CD4-positive, alpha-beta T cell treated with Interleukin-4 for 4 hours (primary cell): ENCODE measurements around the gene NEK7.

Source experiments
- DNase-seq: peaks from one replicate; pipeline ENCODE4 v3.0.0-alpha.2; 2020

NEK7 gene

DNA sequence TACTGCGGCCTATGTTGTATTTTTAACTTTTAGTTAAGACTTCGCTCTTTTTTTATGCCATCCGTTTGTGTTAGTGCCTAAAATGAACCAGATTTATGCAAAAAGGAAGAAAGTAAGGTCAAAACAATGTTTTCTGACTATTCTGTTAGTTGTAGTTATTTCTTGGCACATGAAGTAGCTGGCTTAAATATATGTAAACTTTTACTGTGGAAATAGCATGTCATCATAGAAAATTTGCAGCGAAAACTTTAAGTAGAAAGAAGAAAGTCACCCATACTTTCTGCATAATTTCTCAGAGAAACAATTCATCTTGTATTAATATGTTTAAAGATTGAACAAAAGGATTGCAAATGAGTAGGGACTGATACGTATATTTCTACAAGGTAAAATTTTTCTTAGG is 106.4 kb downstream of the NEK7 start:
- no peak for DNase-seq

DNA sequence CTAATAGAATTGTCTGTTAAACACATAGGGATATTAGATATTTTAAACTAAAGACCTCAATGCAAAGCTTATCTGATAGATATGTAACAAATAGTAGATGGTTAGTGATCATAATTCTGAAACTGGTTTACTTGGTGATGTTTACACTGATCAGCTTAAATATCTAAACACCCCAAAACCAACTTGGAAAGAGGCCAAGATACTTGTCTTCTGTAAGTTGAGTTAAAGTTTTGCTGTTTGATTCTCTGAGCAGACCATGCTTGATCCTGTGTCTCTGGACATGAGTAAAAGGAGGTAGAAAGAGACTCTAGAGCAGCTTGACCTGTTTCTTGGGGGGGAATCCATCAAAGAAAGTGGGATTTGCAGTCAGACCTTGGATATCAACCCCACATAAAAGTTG is 107.5 kb downstream of the NEK7 start:
- no peak for DNase-seq

DNA sequence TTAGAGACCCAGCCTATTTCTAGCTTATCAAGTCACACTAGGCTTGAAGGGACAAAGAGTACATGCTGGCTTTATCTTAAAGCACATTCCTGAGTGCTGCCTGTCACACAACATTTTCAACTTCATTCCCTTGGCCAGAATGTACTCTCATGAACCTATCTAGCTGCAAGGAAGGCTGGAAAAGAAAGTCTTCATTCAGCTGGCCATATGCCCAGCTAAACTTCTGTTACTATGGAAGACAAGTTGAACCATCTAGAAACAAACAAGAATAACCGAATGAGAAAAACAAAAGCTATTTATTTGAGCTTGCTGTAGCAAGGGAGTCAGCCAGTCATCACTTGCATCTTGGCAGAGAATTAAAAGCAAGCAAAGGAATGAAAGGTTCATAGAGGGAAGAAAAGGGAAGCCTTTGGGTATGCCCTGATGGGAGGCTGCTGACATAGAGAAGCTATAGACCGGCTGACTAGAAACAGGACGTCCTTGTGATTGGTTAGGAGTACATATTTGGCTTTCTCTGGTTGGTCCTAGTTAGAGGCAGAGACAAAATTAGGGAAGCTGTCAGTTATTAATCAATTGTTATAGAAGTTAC is 108.4 kb downstream of the NEK7 start:
- no peak for DNase-seq

DNA sequence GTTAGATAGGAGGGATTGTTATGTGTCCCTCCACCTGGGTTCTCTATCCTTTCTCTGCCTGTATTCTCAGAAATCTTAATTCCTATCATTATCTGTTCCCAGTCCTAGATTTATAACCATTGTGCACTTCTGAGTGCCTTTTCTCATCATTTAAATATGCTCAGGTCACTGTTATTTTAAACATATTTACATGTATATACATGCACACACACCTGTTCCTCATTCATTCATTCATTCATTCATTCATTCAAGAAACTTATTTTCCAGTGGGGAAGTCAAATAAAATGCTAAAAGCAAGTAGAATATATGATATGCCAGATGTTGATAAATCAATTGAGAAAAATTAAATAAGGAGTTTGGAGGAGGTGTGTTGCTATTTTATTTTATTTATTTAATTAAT is 110.3 kb downstream of the NEK7 start:
- DNase-seq = no peak

DNA sequence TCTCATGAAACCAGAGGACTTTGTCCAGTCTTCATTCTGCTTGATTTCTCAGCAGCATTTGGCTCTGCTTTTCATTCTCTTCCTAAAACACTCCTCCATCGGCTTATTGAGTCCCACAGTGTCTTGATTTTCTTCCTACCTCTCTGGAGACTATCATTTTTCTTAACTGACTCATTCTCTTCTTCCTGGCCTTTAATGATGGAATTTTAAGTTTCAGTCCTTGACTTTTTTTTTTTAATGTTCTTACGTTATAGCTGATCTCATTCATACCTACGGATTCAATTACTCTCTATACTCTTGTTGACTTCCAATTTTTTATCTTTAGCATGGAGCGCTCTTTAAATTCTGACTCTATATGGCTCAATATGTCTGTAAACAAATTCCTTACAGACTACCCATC is 111.1 kb downstream of the NEK7 start:
- no peak for DNase-seq

DNA sequence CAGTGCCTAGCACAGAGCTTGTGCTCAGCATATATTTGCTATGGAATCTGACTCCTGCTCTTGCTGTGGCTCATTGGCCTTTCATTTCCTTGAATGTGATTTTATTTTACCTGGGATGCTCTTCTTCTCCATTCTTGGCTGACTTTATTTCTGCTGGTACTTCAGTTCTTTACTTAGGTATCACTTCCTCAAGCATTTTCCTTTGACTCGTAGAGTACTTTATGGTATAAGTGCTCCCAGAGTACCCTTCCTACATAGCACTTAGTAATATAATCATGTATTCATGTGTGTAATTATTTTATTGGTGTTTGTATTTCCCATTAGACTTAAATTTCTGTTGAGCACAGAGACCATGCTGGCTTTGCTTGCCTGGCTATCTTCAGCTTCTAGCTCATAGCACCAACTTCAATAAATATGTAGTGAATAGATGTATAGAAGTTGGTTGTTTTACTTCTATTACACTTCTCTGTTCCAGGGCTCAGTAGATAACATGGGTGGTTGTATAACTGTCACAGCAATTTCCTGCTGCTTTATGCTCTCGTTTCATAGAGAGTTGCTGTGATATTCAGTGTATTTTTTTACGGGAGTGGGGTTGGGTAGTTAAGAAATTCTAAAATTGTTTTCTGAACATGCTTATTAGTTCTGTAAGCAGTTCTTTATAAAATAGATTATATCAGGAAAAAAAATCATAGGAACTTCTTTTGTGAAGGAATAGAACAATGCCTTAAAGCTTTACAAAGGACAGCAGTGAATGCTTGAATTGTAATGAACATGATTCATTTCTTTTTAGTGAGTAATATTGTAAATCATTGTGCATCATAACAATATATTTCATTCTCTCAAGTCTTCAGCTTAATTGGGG is 112.2 kb downstream of the NEK7 start:
- DNase-seq = no peak

DNA sequence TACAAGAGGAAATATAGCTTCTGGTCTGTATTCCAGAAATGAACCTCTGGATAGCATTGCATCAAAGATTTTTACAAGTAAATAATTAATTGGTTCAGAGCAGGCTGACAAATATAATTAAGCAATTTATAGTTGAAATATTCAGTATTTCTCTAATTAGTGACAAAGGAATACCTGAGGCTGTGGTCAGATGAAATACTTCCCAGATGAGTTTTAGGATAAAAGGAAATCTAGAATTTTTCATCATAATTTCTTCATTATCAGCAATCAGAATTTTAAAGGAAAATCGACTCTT is 112.8 kb downstream of the NEK7 start:
- no peak for DNase-seq

DNA sequence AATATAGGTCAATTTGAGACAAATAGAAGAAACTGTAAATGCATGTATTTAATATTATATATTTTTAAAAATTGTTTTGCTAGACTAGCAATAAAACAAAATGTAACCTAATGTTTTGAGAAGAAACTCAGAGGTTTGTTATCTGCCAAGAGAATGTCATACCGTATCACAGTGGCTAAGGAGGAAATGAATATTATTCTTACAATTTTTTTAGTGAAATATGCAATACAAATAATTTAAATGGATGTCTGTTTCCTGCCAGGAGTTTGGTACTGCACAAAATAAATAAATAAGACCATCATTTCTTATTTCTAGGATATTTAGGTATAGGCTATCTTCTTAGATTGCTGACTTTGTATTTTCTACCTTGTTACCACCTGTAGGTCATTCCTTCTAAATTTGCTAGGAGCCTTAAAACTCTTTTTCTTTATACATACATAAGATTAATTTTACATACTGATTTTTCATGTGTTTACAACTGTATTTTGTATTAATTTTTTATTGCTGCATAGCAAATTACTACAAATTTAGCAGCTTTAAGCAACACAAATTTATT is 113.6 kb downstream of the NEK7 start:
- no peak for DNase-seq

DNA sequence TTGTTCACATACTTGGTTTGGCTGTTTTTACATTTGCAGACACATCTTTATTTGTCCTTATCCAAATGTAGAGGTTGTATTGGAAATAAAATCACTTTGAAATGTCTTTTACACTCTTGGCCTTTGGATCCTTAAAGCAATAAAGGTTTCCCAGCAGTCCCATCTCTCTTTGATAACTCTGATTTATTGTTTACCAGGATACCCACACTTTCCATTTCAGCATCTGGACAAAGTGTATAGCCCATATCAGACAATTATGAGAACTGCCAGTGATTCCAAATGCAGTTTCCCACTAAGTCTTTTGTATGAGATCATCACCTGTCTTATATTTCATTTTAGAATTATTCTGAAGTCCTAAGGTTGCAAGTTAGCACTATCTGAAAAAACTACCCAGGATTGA is 114.7 kb downstream of the NEK7 start:
- no peak for DNase-seq

DNA sequence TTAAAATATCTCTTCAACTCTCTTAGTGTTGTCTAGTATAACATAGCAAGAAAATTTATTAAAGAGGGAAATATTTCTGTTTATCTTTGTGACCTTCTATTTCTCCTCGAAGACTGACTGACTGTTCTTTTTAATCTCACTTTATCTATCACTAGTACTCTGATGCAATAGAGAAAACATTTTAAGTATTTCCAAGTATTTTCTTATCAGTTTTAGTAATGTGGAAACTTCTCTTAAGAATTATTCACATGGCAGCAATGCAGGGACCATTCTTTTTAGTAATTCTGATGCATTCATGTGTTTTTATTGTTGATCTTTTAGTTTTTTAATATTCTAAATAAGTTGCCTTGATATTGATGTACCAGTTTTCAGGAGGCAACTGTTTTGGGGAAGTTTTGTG is 115.7 kb downstream of the NEK7 start:
- no peak for DNase-seq

DNA sequence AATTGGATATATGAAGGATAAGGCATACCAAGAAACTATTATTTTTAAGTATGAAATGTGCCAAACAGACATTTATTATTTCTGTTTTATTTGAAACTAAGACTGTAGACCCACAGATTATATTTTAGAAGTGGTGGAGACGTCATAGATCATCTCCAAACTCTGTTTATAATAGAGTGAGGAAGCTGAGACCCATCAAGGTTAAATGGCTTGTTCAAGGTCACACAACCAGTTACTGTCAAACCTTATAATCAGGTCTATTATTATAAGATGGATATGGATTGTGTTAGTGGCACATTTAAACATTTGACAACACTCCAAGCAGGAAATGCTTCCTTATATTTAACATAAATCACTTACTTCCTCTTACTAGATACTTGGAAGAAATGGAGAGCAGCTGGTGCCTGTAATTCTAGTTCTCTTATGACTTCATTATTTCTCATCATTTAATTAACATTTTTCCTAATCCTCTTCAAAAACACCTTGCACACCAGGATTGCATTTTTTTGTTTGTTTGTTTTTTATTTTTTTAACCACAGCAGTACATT is 117.0 kb downstream of the NEK7 start:
- DNase-seq = no peak

DNA sequence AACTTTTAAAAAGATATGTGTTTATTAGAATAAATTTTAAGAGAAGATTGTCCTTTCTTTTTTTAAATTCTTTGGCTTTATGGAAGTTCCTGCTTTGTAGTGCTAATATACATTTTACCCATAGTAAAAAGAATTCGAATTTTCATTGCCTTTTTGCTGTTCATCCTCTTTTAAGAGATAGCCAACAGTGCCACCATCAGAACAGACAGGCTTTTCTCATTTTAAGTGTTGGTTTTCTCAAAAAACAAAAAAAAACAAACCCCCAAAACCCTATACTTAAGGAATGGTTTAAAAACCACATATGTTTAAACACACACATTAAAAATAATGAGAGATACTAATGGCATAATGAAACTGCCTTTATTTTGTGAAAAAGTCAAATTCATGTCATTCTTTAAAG is 118.8 kb downstream of the NEK7 start:
- DNase-seq = no peak

DNA sequence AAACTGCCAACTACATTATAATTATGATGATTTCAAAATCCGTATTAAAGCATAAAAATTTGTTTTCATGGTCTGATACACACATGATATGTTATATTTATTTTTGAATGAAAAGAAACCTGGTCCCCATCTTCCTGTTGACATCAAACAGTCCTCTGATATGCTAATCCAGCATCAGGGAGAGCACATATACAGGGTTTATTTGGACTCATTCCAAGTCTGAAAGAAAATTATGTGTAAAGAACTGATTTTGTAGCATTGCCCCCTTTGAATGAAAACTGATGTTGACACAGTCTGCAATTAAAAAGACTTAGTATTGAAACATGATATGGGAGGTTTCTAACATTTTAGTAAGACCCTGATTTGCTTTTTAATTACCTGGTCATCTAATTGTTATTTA is 119.4 kb downstream of the NEK7 start:
- no peak for DNase-seq

DNA sequence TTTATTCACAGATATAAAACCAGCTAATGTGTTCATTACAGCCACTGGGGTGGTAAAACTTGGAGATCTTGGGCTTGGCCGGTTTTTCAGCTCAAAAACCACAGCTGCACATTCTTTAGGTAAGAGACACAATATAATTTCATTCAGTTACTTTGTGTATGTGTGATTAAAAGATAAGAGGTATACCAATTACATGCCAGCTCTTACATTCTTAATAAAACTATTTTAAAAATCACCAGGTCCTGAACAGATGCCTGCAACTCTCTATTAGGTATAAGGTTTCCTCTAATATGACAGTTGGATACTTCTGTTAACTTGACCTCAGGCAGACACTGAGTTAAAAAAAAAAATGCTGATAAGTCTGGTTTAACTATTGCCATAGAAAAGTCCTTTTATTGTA is 122.1 kb downstream of the NEK7 start:
- DNase-seq = no peak

DNA sequence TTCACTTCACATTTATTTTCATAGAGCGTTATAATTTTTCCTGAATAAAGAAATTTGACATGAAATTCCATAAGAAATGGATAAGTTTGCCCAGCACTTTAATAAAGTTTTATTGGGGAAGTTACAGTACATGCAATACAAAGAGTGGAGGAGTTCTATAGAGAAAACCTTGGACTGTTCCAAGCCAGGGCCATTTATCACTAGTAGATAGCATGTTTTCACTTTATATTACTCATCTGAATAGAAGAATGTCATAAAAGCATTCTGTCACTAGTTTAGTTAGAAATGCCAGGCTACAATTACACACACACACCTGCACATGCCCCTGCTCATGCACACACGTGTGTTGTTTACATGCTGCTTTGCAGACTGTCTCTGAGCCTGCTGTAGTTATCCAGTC is 123.3 kb downstream of the NEK7 start:
- DNase-seq = no peak

DNA sequence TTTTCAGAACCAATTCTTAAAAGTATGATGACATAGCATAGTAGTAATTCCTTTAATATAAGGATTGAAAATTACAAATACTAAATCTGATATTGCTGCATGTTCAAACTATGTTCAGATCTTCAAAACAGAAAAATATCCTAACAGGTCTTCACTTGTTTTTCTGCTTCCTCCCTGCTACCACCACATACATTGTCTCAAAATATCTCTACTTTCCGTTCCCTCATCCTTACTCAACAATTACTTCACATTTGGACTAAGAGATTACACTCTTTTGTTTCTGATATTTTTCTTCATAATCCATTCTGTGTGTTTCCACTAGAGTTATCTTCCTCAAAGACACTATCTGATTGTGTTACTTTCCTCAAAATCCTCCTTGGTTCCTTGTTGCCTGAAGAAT is 125.1 kb downstream of the NEK7 start:
- DNase-seq = no peak

DNA sequence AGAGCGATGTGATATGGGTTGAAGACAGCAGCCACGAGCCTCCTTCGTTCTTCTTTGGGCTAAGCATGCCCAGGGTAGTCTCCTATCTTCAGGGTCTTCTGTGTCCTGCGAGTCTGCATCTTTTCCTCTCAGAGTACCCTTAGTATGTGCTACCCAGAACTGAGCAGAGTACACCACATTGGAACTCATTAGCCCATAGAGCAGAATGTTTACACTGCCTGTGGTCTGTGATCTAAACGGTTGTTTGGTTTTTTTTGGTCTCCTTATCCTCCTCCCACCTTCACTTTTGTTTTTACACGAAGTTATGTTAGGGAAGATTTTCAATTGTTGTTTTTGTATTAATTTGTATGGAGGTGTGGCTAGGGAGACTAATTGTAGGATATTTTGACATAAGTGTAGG is 126.4 kb downstream of the NEK7 start:
- DNase-seq = no peak

DNA sequence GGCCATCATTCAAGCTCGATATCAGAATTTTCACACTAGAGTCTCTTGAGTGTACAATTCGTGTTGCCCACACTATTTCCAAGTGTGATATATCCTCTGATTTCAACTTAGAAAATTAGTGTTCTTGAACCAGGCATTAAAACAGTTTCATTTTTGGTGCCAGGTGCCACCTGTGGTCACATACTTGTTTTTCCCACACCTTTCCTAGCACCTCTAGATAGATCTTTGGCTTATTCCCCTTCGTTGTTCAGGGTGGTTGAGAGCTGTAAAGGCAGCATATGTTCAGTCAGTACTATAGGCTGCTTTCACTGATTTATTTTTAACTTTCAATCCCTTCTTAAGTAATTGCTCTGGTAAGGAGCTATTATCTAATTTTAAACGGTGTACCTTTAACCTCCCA is 131.1 kb downstream of the NEK7 start:
- DNase-seq = no peak

DNA sequence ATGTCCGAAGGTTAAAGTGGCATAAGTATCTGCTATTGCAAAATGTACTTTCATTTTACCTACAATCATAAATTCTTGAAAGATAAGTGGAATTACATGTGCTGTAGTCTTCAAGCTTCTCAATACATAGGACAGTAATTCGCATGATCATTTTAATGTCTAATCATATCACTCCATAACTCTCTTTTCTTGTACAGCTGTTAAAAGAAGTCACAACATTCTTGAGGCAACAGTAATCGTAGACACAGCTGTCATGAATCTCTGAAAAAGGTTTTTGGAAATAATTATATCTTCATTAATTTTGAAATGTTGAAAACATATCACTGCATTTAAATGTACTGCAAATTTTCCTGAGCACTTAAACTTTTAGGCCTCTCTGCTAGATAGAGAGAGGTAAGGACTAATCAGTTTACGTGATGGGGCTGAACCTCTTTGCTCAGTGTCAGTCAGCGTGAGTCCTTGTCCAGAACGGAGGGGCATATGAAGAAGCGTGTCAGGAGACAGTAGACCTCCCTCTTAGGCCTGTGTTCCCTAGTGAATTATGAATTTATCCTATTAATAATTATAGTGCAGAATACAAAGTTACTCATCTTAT is 133.4 kb downstream of the NEK7 start:
- no peak for DNase-seq

DNA sequence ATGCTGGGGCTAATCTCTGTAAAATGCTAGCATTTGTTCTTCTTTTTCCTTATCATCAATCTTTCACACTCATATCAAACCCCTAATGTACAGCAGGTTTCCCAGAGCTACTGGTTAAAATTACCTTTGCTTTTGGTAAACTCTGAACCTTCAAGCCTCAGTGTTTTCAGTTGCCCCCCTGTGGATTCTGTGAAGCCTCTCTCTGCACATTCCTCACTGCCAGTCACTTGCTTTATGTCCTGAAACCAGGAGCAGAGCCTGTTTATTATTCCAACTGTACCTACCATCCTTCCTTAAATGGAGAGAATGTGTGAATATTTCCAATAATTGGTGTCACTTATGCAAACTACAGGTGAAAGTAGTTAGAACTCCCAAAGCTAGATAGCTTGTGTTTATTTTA is 134.2 kb downstream of the NEK7 start:
- no peak for DNase-seq

DNA sequence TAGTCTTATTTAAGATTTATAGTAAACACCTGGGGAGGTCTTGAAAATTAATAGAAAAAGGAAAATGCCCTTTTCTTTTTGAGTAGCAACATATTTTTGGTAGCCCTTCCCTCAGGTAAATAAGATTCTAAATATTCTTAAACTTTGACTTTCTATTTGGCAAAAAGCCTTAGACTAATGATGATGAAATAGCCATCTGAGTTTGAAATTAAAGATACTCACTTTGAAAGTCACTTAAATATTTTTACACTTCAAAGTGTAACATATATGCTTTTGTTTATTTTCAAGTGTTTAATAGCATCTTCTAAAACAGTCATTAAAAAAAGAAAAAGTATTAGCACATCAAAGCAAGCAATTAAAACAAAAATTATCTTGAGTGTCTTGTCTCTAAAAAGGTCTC is 135.1 kb downstream of the NEK7 start:
- no peak for DNase-seq

DNA sequence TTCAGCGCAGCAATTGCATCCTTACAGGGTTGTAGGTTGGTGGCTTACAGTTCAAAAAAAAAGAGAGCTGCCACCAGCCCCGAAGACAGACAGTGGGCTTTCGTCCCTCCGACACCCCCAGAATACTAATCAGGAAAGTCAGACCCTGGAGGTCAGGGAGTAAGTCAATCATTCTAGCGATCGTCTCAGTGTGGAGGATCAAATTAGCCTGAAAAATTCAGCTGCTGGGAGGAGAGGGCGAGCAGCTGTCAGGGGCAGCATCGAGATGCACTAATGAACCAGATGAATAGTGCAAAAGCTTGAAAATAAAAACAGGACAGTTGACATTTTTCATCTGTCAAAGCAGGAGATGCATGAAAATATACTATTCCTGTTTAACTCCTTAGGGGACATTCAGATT is 138.4 kb downstream of the NEK7 start:
- DNase-seq = no peak

DNA sequence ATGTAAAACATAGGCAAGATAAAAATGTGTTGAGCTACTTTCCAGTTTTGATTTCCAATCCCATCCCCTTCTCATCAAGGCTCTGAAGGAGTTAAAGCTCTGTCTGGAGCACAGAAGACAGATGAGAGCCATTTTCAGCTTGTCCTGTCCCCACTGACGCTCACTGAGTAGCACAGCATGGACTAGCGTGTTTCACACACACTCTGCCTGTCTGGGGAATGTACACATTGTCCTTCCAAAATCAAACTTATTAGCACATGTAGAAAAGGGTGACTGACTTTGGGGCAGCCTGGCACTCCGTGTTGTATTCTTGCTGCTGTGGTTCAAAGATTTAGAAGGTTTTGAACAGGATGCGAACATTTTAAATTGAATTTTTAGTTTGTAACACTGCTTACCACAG is 139.2 kb downstream of the NEK7 start:
- no peak for DNase-seq

DNA sequence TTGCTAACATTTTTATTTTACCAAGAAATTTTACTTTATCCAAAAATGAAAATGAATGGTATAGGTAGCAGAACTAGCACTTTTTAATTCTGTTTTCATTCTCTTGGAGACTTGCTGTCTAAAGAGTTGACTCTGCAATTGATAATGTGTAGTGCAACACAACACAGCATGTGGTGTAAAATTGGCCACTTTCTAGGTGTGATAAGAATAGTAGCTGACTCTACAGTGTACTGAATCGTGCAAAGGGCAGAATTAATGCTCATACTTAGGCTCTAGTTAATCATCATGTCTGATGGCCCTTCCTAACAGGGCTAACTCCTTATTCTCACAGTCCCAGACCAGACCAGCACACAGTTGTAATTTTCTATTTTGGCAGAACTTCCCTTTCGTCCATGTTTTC is 140.5 kb downstream of the NEK7 start:
- DNase-seq = no peak
